Loucy (cell line): Measurements from ENCODE around the gene GPR149.

Experiments used
- H2AFZ ChIP-seq: fragments of 200-600 bp; sonication (generic); 2 replicates; pipeline ENCODE4 v1.6.0; 2016; ENCODE audit warnings: antibody characterized with exemption, mild to moderate bottlenecking, low read length, moderate library complexity
- H3F3A ChIP-seq: fragments of 200-600 bp; 2 replicates; pipeline ENCODE4 v1.6.0; 2016; ENCODE audit warnings: antibody characterized with exemption, low read depth, mild to moderate bottlenecking
- H3K27me3 ChIP-seq: fragments of 200-600 bp; sonication (generic); 2 replicates; pipeline ENCODE4 v1.6.1; 2014; ENCODE audit warnings: low read length, mild to moderate bottlenecking; ENCODE audit not compliant: insufficient read depth, poor library complexity, severe bottlenecking
- H3K36me3 ChIP-seq: fragments of 200-600 bp; sonication (generic); 2 replicates; pipeline ENCODE4 v1.6.1; 2016; ENCODE audit warnings: low read length; ENCODE audit not compliant: insufficient read depth
- H3K4me1 ChIP-seq: fragments of 200-600 bp; sonication (generic); 2 replicates; pipeline ENCODE4 v1.5.1; 2014; ENCODE audit warnings: low read length, mild to moderate bottlenecking; ENCODE audit not compliant: insufficient read depth, poor library complexity, severe bottlenecking
- H3K4me2 ChIP-seq: fragments of 200-600 bp; sonication (generic); 2 replicates; pipeline ENCODE4 v1.6.0; 2014; ENCODE audit warnings: antibody characterized with exemption, low read length, low read depth, mild to moderate bottlenecking; ENCODE audit not compliant: poor library complexity, severe bottlenecking
- H3K4me3 ChIP-seq: fragments of 200-600 bp; sonication (generic); 2 replicates; pipeline ENCODE4 v1.5.1; 2014; ENCODE audit warnings: low read length, mild to moderate bottlenecking, mixed read lengths; ENCODE audit not compliant: poor library complexity, severe bottlenecking
- H3K79me2 ChIP-seq: fragments of 200-600 bp; sonication (generic); 2 replicates; pipeline ENCODE4 v1.6.1; 2014; ENCODE audit warnings: low read length; ENCODE audit not compliant: insufficient read depth
- H3K9ac ChIP-seq: fragments of 200-600 bp; sonication (generic); 2 replicates; pipeline ENCODE4 v1.6.0; 2014; ENCODE audit warnings: mild to moderate bottlenecking, low read depth, low read length, moderate library complexity; ENCODE audit not compliant: poor library complexity, severe bottlenecking
- H3K9me2 ChIP-seq: fragments of 200-600 bp; sonication (generic); replicated peaks from 2 replicates; pipeline ENCODE4 v1.6.1; 2016; ENCODE audit warnings: low read depth, low read length, mixed read lengths
- H3K9me3 ChIP-seq: fragments of 200-600 bp; sonication (generic); 2 replicates; pipeline ENCODE4 v1.6.1; 2014; ENCODE audit warnings: mild to moderate bottlenecking, antibody characterized with exemption, low read length, low read depth; ENCODE audit not compliant: insufficient read depth
- H4K20me1 ChIP-seq: fragments of 200-600 bp; sonication (generic); 2 replicates; pipeline ENCODE4 v1.6.0; 2014; ENCODE audit warnings: antibody characterized with exemption, low read length, mild to moderate bottlenecking; ENCODE audit not compliant: insufficient read depth, poor library complexity, severe bottlenecking
- EZH2phosphoT487 ChIP-seq: fragments of 200-600 bp; IDR thresholded peaks from 2 replicates; pipeline ENCODE4 v1.6.1; 2018; ENCODE audit warnings: antibody characterized with exemption, mild to moderate bottlenecking, moderate library complexity, borderline replicate concordance
- TF ChIP-seq, protein P1 (sequence below): fragments of 200-600 bp; sonication (generic); conservative IDR thresholded peaks from 2 replicates; pipeline ENCODE4 v1.5.1; 2014; ENCODE audit warnings: mild to moderate bottlenecking, antibody characterized with exemption, low read length

Gene GPR149

DNA sequence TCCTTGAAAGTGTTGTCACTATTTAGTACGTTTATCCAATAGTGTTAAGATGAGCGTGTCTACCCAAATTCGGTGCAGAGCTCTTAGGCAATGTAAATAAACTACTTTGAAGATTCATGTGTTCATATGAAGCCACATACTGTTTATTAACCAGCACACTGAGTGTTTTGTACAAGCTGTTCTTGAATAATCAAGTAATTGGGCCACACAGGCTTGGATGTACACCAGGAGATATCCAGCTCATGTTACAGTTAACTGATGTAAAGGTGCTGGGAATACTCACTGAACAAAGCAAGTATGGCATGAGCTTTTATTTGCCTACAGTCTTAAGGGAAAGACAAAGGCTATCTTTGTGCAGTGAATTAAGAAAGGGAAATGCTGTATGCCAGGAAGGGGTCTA is 105.1 kb downstream of the GPR149 start:
- Histone ChIP-seq H3K36me3 (no peaks in the 10 kb centered on the region), H4K20me1 (peaks cover 35% of the 10 kb centered on the region), H3K27me3 (peaks cover 19% of the 10 kb centered on the region), H3K9me2 (no peaks in the 10 kb centered on the region), H3K4me3 (peak overlapping the region; percentile 88), H2AFZ (peak overlapping the region; percentile 93), H3K4me2 (peak overlapping the region; percentile 93), H3K9ac (no peak overlapping the region), H3F3A (no peaks in the 10 kb centered on the region), H3K79me2 (peaks cover 43% of the 10 kb centered on the region), H3K9me3 (no peaks in the 10 kb centered on the region), H3K4me1 (peaks cover 28% of the 10 kb centered on the region)
- TF ChIP-seq, protein P1, sequence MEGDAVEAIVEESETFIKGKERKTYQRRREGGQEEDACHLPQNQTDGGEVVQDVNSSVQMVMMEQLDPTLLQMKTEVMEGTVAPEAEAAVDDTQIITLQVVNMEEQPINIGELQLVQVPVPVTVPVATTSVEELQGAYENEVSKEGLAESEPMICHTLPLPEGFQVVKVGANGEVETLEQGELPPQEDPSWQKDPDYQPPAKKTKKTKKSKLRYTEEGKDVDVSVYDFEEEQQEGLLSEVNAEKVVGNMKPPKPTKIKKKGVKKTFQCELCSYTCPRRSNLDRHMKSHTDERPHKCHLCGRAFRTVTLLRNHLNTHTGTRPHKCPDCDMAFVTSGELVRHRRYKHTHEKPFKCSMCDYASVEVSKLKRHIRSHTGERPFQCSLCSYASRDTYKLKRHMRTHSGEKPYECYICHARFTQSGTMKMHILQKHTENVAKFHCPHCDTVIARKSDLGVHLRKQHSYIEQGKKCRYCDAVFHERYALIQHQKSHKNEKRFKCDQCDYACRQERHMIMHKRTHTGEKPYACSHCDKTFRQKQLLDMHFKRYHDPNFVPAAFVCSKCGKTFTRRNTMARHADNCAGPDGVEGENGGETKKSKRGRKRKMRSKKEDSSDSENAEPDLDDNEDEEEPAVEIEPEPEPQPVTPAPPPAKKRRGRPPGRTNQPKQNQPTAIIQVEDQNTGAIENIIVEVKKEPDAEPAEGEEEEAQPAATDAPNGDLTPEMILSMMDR, result no peak
- TF ChIP-seq EZH2phosphoT487, result no peak

DNA sequence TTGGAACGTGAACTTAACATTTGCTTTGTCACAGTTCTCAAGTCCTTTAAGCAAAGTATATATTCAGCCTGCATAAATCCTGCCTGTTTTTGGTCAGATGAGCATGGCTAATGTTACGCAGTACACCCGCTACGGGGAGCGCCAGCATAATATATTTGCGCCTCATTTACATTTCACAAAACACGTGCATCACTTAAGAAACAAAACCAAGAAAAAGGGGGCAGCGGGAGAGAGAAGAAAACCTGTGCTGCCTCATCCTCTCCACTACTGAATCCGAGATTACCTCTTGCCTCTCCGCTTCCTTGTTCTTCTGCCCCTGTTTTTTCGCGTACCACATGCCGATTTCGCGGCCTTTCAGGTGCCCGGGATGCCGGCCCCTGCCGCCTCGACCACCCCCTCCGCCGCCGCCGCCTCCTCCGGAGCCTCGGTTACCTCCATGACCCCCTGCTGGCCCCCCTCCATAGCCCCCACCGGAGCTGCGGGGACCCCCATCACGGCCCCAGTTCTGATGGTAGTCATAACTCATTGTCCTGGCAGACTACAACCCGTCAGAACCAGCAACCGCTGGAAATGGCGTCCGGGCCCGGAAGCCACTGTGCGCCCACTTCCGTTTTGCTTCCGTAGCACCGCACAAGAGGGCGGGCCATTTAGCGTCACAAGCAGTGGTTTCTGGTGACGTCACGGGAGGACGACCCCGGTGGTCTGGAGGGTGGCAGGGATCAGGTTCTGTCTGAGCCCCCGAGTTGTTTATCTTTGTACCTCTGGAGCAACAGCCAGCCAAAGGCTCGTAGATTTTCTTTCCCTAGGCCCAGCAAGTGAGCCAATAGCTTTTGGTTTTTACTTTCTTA is 105.9 kb downstream of the GPR149 start, which contains the start of gene DHX36:
Gene DHX36 (minus strand): TSS at position 597 of the 848 bp plus-strand sequence. CDS start 71 bp downstream, at position 526.
- peak within 1 kb of the TSS; percentile 93 for H2AFZ ChIP-seq
- peaks cover 17% of the 10 kb centered on the region for H3K27me3 ChIP-seq
- H3K36me3 ChIP-seq, result no peaks in the 10 kb centered on the region
- H3K9me3 ChIP-seq, result no peaks in the 10 kb centered on the region
- no peaks in the 10 kb centered on the region for H3F3A ChIP-seq
- no peaks in the 10 kb centered on the region for H3K9me2 ChIP-seq
- peaks cover 43% of the 10 kb centered on the region for H4K20me1 ChIP-seq
- peak within 1 kb of the TSS; percentile 93 for H3K4me2 ChIP-seq
- peaks cover 36% of the 10 kb centered on the region for H3K4me1 ChIP-seq
- TF ChIP-seq, protein P1, result no peak
- no peak for TF ChIP-seq EZH2phosphoT487
- peaks cover 51% of the 10 kb centered on the region for H3K79me2 ChIP-seq
- H3K9ac ChIP-seq, result peak within 1 kb of the TSS; percentile 89
- H3K4me3 ChIP-seq, result peak within 1 kb of the TSS; percentile 88

DNA sequence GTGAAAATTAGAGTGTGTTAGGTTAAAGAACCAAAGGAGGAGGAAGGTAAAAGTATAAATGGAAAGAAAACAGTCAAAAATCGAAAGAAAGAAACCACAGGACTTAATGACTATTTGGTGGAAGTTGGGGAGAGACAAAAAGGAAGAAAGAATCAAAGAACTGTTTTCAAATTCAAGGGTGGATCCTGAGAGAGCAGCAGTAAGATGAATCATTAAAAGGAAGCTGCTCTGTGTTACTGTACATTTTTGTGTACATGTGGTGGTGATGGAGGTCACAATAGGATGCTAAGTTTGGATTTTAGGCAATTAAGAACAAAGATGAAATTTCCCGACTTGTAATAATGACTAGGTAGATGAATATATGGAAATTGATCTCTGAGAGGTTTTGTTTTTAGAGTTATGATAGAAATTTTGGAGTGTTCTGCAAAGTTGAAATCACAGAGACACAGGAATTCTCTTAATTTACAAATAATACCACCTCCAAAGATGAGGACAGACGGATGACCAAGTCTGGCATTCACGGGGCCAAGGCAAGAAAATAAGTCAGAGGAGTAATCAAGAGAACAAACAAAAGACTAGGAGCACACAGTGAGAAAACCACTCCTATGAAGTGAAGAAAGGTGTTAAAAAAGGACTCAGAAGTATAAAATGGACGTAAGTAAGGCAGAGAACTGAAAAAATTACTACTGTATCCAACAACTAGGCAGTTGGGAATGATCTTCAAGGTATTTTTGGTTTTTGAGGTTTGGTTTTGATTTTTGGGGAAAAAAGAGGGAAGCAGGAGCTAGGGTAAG is 112.8 kb downstream of the GPR149 start:
- no peaks in the 10 kb centered on the region for H3K9me3 ChIP-seq
- H3K9ac ChIP-seq, result peak overlapping the region; percentile 46
- H3K4me3 ChIP-seq, result peak overlapping the region; percentile 88
- peaks cover 82% of the 10 kb centered on the region for H3K79me2 ChIP-seq
- TF ChIP-seq, protein P1, result no peak
- no peak for TF ChIP-seq EZH2phosphoT487
- no peaks in the 10 kb centered on the region for H3F3A ChIP-seq
- H3K4me2 ChIP-seq, result peak overlapping the region; percentile 93
- H3K4me1 ChIP-seq, result peaks cover 61% of the 10 kb centered on the region
- no peaks in the 10 kb centered on the region for H3K27me3 ChIP-seq
- H2AFZ ChIP-seq, result no peak overlapping the region
- H3K9me2 ChIP-seq, result no peaks in the 10 kb centered on the region
- H3K36me3 ChIP-seq, result peaks cover 33% of the 10 kb centered on the region
- H4K20me1 ChIP-seq, result peaks cover 79% of the 10 kb centered on the region
